Upper lobe of left lung (tissue), 6 donors: Measurements from ENCODE around the gene GLS. TPM values are rescaled to one million over a fixed set of nuclear protein-coding genes. Genes with fewer than 3 reads are reported as not detected.

ENCODE experiments used
- ATAC-seq, 2 donors: fragments of 200-7000 bp; cut with Tn5 transposase; one replicate each; pipeline ENCODE4 v1.9.1; 2022; ENCODE audit warnings: mild to moderate bottlenecking in 2 of 2, moderate library complexity in 2 of 2; ENCODE audit not compliant: low FRiP score in 2 of 2
- DNase-seq, 2 donors: peaks; one replicate each; pipeline ENCODE4 v3.0.0-alpha.2; 2019 to 2020
- H3K27ac ChIP-seq, 4 donors: fragments of 200-600 bp; sonication (generic); one replicate each; pipeline ENCODE4 v1.5.1; 2016 to 2019
- H3K27me3 ChIP-seq, 4 donors: fragments of 200-600 bp; sonication (generic); one replicate each; pipeline ENCODE4 v1.5.1; 2017 to 2019
- H3K36me3 ChIP-seq, 4 donors: fragments of 200-600 bp; sonication (generic); one replicate each; pipeline ENCODE4 v1.5.1; 2016 to 2019
- H3K4me1 ChIP-seq, 4 donors: fragments of 200-600 bp; sonication (generic); one replicate each; pipeline ENCODE4 v1.5.1; 2018 to 2019
- H3K4me3 ChIP-seq, 4 donors: fragments of 200-600 bp; sonication (generic); one replicate each; pipeline ENCODE4 v1.5.1; 2017 to 2019; ENCODE audit warnings: mild to moderate bottlenecking in 2 of 4, moderate library complexity in 1 of 4
- H3K9me3 ChIP-seq, 4 donors: fragments of 200-600 bp; sonication (generic); one replicate each; pipeline ENCODE4 v1.5.1; 2018 to 2019
- CTCF ChIP-seq, 6 experiments: fragments of 450-650 bp in 4 of 6; fragments of 200-600 bp in 2 of 6; sonication (generic) in 2 of 6; IDR thresholded peaks; one replicate each; pipeline ENCODE4 v1.5.1; 2016 to 2019; ENCODE audit warnings: antibody characterized with exemption in 6 of 6
- EP300 ChIP-seq, 4 donors: sonication (generic); formaldehyde crosslinking; IDR thresholded peaks; one replicate each; pipeline ENCODE4 v1.5.1; 2017; ENCODE audit warnings: antibody characterized with exemption in 4 of 4, control low read depth in 2 of 4
- POLR2A ChIP-seq, 4 donors: fragments of 450-650 bp; IDR thresholded peaks; one replicate each; pipeline ENCODE4 v1.5.1; 2016 to 2017; ENCODE audit warnings: antibody characterized with exemption in 4 of 4, mild to moderate bottlenecking in 2 of 4
- POLR2AphosphoS5 ChIP-seq, 2 donors: sonication (generic); formaldehyde crosslinking; IDR thresholded peaks; one replicate each; pipeline ENCODE4 v1.5.1; 2017; ENCODE audit warnings: antibody characterized with exemption in 2 of 2
- WGBS, 2 donors: methylation state at CpG; one replicate each; pipeline ENCODE4 v1.1.5; 2017 to 2018; 5-methylcytosine and 5-hydroxymethylcytosine counted together
- total RNA-seq, 6 donors: library from RNA; depleted of rRNA in 4 of 6; stranded (reverse); fragments of >200 nt in 4 of 6; gene quantifications; one replicate each; pipeline versions ENCODE4 v1.1.0 to v1.2.1, GENCODE V29; 2016 to 2021
- donor health status: DM: no; HTN: no; CAD: no; lungs with moderate emphysema.
- donor health status: DM: no; HTN: yes; CAD: no; lungs with severe emphysema.

GLS gene
- total RNA-seq, 6 donors from 2014 or later: 126 to 401 (median 189) TPM

GRCh38 chr2:190930411-190930810 is 49.8 kb downstream of the GLS start:
- ATAC-seq (no peak), DNase-seq (no peak)
- peaks cover 0 to 68% (median 18%) of the 10 kb centered on the region in 4 donors for H3K36me3 ChIP-seq
- 91 to 99% methylated on average over 3 of the region's 3 CpGs for WGBS, 2 donors
- H3K27me3 ChIP-seq: no peaks in the 10 kb centered on the region
- no peaks in the 10 kb centered on the region for H3K4me1 ChIP-seq
- TF ChIP-seq CTCF (IDR thresholded peaks at IDR 0.05): no peak
- TF ChIP-seq EP300 (IDR thresholded peaks at IDR 0.05): no peak
- H3K27ac ChIP-seq: no peak overlapping the region
- no peaks in the 10 kb centered on the region for H3K9me3 ChIP-seq
- H3K4me3 ChIP-seq: no peak overlapping the region

GRCh38 chr2:190932514-190932913 is 51.9 kb downstream of the GLS start:
- WGBS, 2 donors: 85 to 94% methylated on average over 1 of the region's 1 CpG
- ATAC-seq (no peak), DNase-seq (no peak)
- H3K36me3 ChIP-seq: peaks cover 0 to 54% (median 16%) of the 10 kb centered on the region in 4 donors
- no peaks in the 10 kb centered on the region for H3K27me3 ChIP-seq
- H3K4me3 ChIP-seq: no peak overlapping the region
- no peak overlapping the region for H3K27ac ChIP-seq
- H3K9me3 ChIP-seq: no peaks in the 10 kb centered on the region
- peaks cover 0 to 6% (median 2%) of the 10 kb centered on the region in 4 donors for H3K4me1 ChIP-seq
- TF ChIP-seq CTCF (IDR thresholded peaks at IDR 0.05) (no peak), POLR2A (IDR thresholded peaks at IDR 0.05) (no peak), POLR2AphosphoS5 (IDR thresholded peaks at IDR 0.05) (no peak), EP300 (IDR thresholded peaks at IDR 0.05) (no peak)

GRCh38 chr2:190933361-190933760 is 52.7 kb downstream of the GLS start:
- Histone ChIP-seq H3K27ac (no peak overlapping the region), H3K4me1 (peaks cover 2 to 7% (median 6%) of the 10 kb centered on the region in 4 donors), H3K4me3 (no peak overlapping the region), H3K36me3 (peaks cover 0 to 47% (median 15%) of the 10 kb centered on the region in 4 donors), H3K27me3 (no peaks in the 10 kb centered on the region), H3K9me3 (no peaks in the 10 kb centered on the region)
- no peak for TF ChIP-seq POLR2A (IDR thresholded peaks at IDR 0.05)
- no peak for TF ChIP-seq EP300 (IDR thresholded peaks at IDR 0.05)
- TF ChIP-seq CTCF (IDR thresholded peaks at IDR 0.05): no peak
- ATAC-seq (no peak), DNase-seq (no peak)

- Histone ChIP-seq H3K27me3 (no peaks in the 10 kb centered on the region), H3K36me3 (peaks cover 0 to 31% (median 5%) of the 10 kb centered on the region in 4 donors), H3K27ac (no peak overlapping the region), H3K4me3 (no peak overlapping the region), H3K4me1 (peaks cover 8 to 13% (median 11%) of the 10 kb centered on the region in 4 donors), H3K9me3 (no peaks in the 10 kb centered on the region)
- DNase-seq: no peak
- ATAC-seq: no peak
- no peak for TF ChIP-seq POLR2A (IDR thresholded peaks at IDR 0.05)
- TF ChIP-seq POLR2AphosphoS5 (IDR thresholded peaks at IDR 0.05): no peak
- TF ChIP-seq EP300 (IDR thresholded peaks at IDR 0.05): no peak
- no peak for TF ChIP-seq CTCF (IDR thresholded peaks at IDR 0.05)
Observed at GRCh38 chr2:190935054-190935453, 54.4 kb downstream of the GLS start.

GRCh38 chr2:190938771-190939335 is 58.2 kb downstream of the GLS start:
- peaks cover 17 to 23% (median 19%) of the 10 kb centered on the region in 4 donors for H3K4me1 ChIP-seq
- TF ChIP-seq POLR2AphosphoS5 (IDR thresholded peaks at IDR 0.05) (no peak), CTCF (IDR thresholded peaks at IDR 0.05) (no peak), EP300 (IDR thresholded peaks at IDR 0.05) (no peak), POLR2A (IDR thresholded peaks at IDR 0.05) (no peak)

More at GRCh38 chr2:190938771-190939335, 58.2 kb downstream of the GLS start:
- Histone ChIP-seq H3K27ac (peak overlapping the region in 2 of 4 donors; percentile 4 to 35), H3K36me3 (peaks cover 0 to 1% (median 0%) of the 10 kb centered on the region in 4 donors), H3K27me3 (no peaks in the 10 kb centered on the region), H3K9me3 (no peaks in the 10 kb centered on the region), H3K4me3 (no peak overlapping the region)
- DNase-seq (no peak), ATAC-seq (no peak)
- 5 to 13% methylated on average over 1 of the region's 1 CpG for WGBS, 2 donors
